HG03521 (cell line): ENCODE data around the gene ITGA5.

ENCODE experiments used
- ATAC-seq: cut with Tn5 transposase; IDR thresholded peaks from one replicate; pipeline ENCODE4 v1.9.1; 2021; ENCODE audit warnings: mild to moderate bottlenecking, moderate library complexity; ENCODE audit not compliant: unreplicated experiment

The ITGA5 gene

DNA sequence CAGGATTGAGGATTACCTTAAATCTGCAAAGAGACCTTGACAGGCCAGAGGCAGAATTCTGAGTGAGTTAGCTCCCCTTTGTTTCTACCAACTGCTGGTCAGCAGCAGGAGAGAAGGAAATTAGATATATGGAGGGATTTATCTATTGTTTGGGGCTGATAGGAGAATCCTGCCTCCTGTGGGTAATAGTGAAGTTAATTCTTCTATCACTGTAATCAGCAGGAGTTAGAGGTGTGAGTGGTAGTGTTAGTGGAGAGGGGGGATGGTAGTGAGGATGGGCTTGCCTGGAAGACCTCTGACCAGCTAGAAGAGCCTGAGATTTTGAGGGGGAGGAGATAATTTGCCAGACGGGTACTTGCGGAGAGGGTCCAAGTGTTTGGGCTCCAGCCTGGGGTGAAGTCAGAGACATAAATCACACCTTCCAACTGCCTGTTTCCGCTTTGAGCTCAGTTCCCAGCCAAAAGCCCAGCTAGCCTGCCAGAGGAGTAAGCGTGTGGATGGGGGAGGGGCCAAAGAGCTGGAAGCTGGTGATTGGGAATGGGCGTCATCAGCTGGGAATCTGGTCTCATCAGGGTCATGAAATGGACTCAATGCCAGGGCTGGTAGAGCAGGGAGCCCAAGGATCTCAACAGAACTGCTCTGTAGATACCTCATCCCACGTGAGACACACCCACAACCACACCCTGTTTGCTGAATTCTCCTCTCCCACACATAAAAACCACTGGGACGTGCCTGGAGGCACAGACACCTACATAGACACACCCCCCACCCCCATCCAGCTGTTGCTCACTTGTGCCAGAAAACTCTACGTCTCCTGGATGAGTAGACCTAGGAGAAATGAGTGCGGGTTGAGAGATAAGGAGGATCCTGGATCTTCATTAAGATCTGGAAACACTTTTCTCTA, 13.1 kb upstream of the ITGA5 start:
- ATAC-seq = no peak

DNA sequence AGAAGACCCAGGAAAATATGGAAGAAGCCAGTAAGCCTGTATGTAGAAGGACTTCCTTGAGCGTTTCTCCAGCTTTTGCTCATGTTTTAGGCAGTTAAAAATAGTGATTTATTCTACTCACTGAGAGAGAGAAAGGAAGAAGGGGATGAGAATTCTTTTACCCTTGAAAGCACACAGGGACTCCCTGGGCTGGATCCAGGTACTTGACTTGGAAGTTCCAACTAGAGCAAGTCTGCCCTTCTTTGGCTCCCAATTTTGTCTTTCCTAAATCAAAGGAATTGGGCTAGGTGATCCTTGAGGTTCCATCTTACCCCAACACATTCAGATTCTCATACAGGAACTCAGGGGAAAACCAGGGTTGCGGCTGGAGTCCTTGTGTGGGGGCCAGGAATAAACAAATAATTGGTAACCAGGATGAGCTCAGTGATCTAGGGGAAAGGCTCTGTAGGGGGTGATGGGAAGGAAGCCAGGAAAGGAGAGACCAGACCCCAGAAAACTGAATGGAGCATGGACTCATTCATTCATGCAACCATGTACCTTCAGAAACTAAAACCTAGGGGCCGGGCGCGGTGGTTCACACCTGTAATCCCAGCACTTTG, 11.5 kb upstream of the ITGA5 start:
- no peak for ATAC-seq

DNA sequence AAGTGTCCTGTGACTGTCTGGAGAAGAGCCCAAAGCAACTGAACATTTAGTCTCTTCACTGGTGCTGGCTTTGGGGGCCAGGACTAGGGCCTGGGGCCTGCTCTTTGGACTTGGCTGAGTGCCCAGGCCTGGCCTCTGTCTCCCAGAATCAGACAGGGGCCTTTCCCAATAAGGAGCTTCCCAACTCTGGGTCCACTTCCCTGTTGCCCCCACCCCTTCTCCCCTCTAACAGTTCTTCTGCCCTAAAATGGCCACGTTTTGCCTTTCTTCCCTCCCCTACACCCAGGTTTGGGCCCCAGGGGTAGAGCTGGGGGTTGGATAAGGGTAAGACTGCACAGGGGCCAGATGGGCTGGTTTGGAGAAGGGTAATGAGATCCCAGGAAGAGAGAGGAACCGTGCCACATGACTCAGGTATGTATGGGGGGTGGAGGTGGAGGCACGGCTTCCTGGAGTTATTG, 10.0 kb upstream of the ITGA5 start:
- no peak for ATAC-seq

DNA sequence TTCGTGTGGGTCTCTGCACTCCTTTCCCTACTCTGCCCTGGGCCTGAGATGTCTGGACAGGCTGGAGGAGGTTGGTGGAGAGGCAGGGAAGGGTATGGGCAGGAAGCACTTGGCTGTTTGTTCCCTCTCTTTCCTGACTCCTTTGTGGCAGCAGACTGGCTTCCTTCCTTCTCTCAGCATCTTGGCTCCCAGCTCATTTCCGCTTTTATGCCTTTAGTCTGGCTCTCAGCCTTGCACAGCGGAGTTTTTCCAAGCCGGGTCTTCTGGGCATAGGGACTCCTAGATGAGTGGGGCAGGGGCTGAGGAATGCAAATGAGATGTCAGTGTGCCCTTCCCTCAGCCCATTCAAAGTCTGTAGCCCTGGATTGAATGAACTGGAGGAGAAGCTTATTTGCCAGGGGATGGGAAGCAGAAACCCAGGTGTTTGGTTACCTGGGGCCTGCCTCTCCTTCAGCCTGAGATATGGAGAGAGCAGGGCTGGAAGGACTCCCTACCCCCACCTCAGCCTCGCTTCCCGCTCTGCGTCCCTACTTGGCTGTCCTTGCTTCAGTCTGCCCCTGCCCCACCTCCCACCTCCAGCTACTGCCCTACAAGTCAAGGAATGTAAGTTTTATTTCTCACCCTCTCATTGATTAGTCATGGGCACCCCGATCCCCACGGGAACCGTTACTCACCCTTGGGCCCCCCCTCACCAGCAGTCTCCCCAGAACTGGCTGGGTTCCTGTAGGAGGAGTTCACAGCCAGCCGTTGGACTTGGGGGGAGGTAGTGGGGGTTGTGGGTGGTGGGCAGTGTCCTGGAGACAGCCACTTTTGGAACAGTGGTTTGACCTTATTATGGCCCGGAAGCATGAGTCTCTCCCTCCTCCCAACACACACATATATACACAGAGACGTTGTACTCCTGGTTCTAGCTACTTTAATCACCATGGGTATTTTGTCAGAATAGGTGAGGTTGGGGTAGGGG, 9.3 kb upstream of the ITGA5 start:
- no peak for ATAC-seq

DNA sequence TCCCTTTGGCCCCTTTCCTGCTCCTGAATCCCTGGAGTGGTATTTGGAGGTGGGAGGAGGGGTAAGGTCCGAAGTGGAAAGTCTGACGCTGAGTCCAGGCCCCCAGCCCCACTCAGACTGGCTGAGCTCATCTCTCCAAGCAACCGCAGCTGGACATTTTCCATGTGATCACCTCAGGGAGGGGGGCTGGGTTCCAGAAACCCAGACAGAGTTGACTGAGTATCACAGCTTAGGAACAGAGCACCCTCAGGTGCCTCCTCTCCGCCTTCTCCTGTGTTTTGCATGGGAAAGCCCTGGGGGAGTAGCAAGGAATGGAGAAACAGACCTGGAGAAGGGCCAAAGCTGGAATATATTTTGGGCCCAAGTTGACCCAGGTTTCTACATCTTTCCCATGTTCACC, 8.0 kb upstream of the ITGA5 start:
- no peak for ATAC-seq

DNA sequence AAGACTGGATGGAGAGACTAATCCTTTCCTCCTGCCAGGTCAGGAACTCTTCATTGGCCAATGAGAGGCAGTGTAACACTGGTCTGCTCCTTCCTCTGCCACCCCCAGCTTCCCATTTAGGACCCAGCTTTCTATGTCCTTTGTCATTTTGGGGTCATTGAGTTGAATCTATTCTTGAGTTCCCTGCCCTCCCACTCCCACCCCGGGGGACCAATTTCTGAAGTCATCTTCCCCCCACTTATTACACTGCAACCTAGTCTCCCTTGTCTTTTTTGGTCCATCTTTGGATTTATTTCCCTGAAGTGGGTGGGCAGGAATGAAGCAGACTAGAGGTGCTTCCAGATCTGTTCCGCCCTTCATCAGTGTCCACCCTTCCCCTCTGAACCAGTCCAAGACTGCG, 7.6 kb upstream of the ITGA5 start:
- no peak for ATAC-seq

DNA sequence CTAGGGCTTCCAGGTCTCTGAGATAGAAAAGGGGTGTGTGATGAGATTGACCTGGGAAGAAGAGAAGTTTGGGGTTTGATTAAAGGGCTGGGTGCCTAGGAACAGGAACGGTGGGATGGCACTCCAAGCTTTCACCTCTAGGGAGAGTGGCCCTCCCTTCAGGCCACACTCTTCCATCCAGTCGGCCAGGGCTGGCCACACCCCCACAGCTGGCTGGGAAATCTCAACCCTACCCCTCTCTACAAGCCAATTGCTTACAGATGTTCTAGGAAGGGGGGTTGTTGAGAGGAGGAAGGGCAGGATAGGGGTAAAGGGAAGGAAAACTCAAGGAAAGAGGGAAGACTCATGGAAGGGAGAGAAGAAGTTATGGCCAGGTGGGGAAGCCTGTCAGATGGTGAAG, 6.6 kb upstream of the ITGA5 start:
- no peak for ATAC-seq

DNA sequence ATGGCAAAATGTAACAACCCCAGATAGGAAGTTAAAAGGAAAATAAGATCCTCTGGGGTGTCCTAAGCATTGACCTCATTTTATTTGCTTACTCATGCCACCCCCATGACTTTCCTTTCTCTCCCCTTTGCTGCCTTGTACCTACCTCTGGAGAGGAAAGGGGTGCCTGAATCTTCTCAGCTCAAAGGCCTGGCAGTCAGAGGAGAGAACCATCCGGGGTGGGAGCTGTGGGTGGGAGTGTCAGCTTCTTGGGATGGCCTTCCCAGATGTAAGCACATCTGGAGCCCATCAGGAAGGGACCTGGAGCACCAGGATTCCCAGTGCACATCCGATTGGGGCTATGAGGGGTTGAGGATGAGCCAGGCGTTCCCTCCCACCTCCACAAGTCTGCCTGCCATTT, 5.2 kb upstream of the ITGA5 start:
- ATAC-seq = no peak

DNA sequence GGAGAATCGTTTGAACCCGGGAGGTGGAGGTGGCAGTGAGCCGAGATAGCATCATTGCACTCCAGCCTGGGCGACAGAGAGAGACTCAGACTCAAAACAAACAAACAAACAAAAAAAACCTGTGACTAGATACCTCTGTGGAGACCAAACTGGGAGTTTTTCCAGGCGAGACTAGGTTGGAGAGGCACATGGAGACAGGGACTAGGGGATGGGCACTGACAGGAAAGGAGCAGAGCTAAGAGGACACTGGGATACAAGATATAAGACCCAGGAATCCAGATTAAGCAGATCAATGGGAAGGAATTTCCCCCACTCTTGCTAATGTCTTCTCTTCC, 4.7 kb upstream of the ITGA5 start:
- ATAC-seq = no peak

DNA sequence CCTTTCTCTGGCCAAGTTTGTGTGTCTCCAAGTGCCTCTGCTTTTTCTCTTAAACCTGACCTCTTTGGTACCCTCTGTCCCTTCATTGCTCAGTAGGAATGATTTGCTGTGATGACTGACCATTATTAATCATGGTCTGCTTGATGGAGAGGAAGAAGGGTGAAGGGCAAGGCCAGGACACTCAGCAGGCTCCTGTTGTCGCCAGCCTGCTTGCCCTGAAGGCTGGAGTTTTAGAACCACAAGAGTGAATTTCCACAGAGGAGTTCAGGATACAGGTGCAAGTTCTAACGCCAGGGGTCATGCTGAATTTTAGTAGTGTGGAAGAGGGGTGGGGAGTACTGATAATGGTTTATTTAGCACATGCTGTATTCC, 2.8 kb upstream of the ITGA5 start:
- no peak for ATAC-seq

DNA sequence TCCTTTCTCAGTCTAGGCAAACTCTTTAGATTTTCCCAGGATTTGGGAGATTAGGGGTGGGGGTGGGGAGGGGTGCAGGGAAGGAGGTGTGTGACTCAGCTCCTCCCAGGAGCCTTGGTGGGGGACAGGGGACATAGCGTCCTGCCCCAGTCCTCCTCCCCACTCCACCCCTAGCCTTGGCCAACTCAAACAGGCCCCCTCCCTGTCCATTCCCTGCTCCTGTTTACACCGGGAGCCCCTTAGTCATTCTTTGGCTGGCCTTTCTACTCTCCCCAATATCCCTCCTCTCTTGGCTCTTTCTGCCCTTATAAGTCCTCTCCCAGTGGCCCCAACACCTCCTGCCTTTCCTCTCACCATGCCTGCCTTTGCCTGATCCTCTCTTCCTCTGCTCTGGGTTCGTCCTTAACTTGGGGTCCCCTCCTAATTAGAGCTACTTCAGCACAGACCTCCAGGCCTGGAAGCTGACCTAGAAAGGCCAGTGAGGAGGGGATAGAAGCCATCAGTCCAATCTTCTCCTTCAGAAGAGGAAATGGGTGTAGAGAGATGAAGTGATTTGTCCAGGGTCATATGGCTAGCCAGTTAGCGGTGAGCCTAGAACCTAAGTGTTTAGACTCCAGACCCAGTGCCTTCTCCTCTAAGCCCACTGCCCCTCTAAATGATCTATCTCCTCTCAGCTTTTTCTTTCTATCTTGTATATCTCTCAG, 2.3 kb upstream of the ITGA5 start:
- no peak for ATAC-seq

DNA sequence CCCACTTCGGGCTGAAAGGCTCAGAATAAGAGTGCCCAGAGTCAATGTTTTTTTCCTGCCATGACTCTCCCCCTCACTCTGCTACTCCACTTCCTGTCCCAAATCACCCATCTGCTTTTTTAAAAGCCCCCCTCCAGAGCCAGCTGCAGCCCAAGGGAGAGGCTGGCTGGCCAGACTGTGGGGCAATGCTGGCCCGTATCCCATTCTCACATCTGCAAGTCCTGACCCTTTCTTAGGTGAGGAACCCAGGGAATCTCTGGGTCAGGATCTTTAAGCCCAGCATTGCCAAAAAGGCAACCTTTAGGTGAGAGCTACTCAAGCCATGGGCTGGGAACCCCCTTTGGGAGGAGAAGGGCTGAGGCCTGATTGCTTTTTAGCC, 1.7 kb upstream of the ITGA5 start:
- no peak for ATAC-seq

DNA sequence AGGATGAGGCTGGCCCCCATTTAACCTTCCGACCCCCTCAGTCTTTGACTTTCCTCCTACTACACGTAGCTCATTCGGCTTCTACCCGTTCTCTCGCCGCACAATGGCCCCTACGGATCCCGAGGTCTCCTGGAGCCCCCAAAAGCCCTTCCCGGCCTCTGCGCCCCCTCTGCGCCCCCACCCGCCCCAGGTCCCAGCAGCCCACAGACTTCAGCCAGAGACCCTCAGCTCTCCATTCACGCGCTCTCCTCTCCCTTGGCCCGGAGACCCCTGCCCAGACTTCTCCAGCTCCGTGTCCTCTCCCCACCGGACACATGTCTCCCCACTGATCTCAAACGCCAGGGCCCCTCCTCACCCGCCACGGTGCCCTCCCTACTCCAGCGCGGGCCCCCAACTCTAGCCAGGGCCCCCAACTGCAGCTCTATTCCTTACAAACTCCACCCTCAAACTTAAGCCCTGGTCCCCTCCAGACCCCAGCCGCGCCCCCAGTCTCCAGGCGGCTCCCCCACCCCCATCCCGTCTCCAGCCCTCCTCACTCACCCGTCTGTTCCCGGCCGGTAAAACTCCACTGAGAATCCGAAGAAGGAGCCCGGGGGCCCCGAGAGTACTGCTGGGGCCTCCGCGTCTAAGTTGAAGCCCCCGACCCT, 502 bp downstream of the ITGA5 start:
- ATAC-seq = no peak

DNA sequence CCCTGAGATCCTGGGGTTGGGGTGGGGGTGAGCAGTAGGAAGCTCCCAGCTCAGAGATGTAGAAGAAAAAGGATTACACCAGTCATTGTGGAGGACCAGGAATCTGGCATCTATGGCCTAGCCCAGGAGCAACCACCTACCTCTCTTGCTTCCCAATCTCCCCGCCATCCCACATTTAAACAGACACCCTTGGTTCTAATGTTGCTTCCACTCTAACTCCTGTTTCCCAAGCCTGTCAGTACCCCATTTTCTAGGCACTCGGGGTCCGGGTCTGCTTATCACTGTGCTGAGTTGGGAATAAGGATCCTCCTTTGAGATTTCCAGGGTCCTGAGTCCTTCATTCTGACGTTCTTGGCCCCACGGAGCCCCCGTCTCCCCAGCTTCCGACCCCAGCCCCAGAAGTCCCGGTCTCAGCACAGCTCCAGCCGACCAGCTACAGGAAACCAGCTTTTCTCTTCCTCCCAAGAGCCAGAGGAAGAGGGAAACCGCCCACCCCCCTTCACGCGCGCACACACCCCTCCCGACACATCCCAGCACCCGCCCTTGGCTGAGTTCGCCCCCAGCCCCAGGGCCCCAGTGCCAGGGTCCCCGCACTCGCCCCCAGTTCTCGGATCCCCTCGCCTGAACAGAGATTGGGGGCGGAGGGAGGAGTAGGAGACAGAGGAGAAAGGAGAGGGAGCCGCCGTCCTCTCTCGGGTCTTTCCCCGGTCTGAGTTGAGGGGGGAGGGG, 1.2 kb downstream of the ITGA5 start:
- no peak for ATAC-seq

DNA sequence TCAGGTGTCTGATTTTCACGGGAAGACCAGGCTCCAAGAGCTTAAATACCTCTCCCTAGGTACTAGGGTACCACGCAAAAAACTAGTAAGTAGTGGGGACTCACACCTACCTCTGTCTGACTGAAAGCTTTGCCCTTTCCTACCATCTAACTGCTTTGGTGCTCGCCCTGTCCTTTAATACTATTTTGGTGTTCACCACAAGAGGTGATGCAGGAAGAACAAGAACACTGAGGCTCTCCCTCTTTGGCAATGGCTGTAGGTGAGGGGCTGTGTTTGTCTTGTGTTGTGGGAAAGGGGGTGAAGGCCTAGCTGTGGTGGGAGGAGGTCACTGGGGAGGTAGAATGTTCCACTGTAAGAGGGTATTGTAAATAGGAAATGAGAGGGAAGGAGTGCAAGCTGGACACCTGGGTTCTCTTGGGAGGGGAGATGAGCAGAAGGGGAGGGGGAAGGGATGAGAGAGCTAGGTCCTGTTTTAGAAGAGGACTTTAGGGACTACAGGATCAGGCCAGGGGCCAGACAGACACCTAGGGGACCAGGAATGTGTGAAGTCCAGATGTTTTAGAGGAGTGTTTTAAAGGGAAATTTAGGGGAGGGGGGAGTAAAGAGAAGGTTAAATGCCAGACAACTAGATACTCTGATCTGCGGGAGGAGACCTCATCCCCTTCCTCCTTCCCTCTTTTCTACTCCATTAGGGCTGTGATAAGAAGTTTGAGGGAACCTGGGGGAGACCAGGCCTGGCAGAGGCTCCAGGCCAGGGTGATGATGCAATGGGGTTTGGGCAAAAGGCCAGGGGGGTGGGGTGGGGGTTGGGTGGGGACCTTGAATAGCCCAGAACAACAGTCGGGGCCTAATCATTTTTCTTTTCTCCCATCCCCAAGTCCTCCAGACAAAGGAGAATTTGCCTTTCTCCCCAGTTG, 2.1 kb downstream of the ITGA5 start:
- ATAC-seq = no peak

DNA sequence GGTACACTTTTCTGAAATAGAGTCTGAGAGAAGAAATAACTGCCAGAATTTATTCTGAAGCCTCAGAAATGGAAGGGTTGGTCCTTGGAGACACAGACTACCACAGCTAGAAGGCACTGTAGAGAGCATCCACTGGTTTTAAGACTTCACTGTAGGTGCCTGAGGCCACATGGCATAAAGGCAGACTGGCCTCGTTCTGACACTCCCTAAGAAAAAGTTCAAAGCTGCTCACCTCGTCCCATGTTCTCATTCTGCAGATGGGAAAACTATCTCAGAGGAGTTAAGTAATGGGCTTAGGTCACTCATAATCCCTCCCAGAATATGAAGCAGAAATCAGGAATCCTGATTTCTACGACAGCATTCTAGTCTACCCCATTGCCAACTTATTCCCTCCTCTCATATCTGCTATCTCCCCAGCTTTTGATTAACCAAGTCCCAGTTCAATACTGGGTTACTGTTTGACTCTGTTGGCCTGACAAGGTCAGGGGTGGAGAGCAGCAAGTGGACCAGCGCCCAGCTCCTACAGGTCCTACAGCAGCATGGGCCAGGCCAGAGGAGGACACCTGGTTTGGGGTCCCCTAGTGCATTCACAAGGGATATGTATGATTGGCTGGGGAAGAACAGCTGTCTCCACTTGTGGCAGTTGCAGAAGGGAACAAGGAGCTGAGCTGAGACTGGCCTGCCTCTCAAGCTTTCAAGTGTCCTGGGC, 3.7 kb downstream of the ITGA5 start:
- ATAC-seq = no peak

DNA sequence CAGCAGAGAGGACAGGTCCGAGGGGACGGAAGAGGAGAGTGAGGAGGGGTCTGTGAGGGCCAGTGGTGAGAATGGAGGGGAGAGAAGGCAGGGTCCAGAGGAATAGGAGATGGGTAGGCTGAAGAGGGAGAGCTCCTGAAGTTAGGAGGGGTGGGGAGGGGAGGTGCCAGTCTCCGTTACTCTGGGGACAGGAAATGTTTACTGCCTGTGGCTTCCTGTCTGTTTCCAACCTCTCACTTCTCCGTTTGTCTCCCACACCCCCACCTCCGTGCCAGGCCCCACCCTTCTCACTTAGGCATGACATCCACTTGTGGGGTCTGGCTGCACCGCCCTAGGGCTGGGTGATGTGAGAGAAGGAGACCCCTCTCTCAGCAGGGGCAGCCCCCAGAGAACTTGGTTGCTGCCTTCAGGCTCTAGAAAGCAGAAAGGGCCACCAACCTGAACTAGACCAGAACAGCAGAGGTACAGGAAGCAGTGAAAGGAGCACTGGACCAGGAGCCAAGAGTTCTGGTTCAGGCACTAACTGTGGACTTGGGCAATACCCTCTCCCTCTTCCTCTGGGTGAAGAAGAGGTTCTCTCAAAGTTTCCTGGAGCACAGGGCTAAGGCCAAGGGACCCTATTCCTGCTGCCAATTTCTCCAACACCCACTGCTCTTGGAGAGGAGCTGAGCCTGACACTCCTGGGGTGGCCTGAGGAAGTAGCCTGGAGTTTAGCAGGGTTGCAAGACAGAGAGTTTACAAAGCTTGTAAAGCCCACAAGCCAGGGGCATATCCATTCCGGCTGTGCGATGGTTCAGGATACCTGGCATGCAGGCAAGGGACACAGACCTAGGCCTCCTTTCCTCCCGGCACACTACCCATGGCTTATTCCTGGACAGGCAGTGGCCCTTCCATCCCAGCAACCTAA, 5.5 kb downstream of the ITGA5 start:
- no peak for ATAC-seq
